Hepatocyte (in vitro differentiated cells): ENCODE measurements around the gene ALOX12B. TPM values are rescaled to one million over a fixed set of nuclear protein-coding genes. Genes with fewer than 3 reads are reported as not detected.

Source experiments
- DNase-seq: peaks from one replicate; pipeline ENCODE4 v3.0.0-alpha.2; 2016; ENCODE audit warnings: low spot score
- H2AFZ ChIP-seq: fragments of 200-600 bp; sonication (generic); 2 replicates; pipeline ENCODE4 v1.6.0; 2016; ENCODE audit warnings: antibody characterized with exemption, mild to moderate bottlenecking
- H3K27ac ChIP-seq: fragments of 200-600 bp; sonication (generic); 2 replicates; pipeline ENCODE4 v1.5.1; 2016; ENCODE audit warnings: mild to moderate bottlenecking
- H3K27me3 ChIP-seq: fragments of 200-600 bp; sonication (generic); 2 replicates; pipeline ENCODE4 v1.6.1; 2016
- H3K36me3 ChIP-seq: fragments of 200-600 bp; sonication (generic); replicated peaks from 2 replicates; pipeline ENCODE4 v1.5.1; 2016; ENCODE audit warnings: low read depth; ENCODE audit not compliant: insufficient read depth
- H3K4me1 ChIP-seq: fragments of 200-600 bp; sonication (generic); 2 replicates; pipeline ENCODE4 v1.5.1; 2016; ENCODE audit warnings: mild to moderate bottlenecking, moderate library complexity; ENCODE audit not compliant: insufficient read depth
- H3K4me2 ChIP-seq: fragments of 200-600 bp; sonication (generic); 2 replicates; pipeline ENCODE4 v1.6.0; 2016
- H3K4me3 ChIP-seq: fragments of 200-600 bp; sonication (generic); 2 replicates; pipeline ENCODE4 v1.5.1; 2016; ENCODE audit warnings: mild to moderate bottlenecking
- H3K79me2 ChIP-seq: fragments of 200-600 bp; sonication (generic); 2 replicates; pipeline ENCODE4 v1.6.0; 2017; ENCODE audit warnings: mild to moderate bottlenecking
- H3K9me2 ChIP-seq: fragments of 200-600 bp; sonication (generic); replicated peaks from 2 replicates; pipeline ENCODE4 v1.6.0; 2017; ENCODE audit warnings: mild to moderate bottlenecking; ENCODE audit not compliant: insufficient read depth
- H3K9me3 ChIP-seq: fragments of 200-600 bp; sonication (generic); 2 replicates; pipeline ENCODE4 v1.5.1; 2016; ENCODE audit warnings: low read depth, mild to moderate bottlenecking
- H4K20me1 ChIP-seq: fragments of 200-600 bp; sonication (generic); 2 replicates; pipeline ENCODE4 v1.6.0; 2016; ENCODE audit warnings: mild to moderate bottlenecking; ENCODE audit not compliant: insufficient read depth, poor library complexity, severe bottlenecking
- EZH2 ChIP-seq: fragments of 200-600 bp; sonication (generic); IDR thresholded peaks from 2 replicates; pipeline ENCODE4 v1.6.1; 2016; ENCODE audit warnings: antibody characterized with exemption, mild to moderate bottlenecking, borderline replicate concordance
- EZH2phosphoT487 ChIP-seq: fragments of 200-600 bp; sonication (generic); IDR thresholded peaks from one replicate; pipeline ENCODE4 v1.6.1; 2018; ENCODE audit warnings: antibody characterized with exemption, mild to moderate bottlenecking, low read depth, moderate library complexity; ENCODE audit not compliant: unreplicated experiment, severe bottlenecking
- WGBS: methylation state at CpG from one replicate; pipeline ENCODE4 v1.1.6; 2016; ENCODE audit warnings: low lambda C conversion rate; ENCODE audit errors: missing lambda C conversion rate; 5-methylcytosine and 5-hydroxymethylcytosine counted together
- polyA plus RNA-seq: library from polyadenylated mRNA; unstranded; fragments of >200 nt; fragmentation: Nextera tagmentation; extraction: Ambion mirVana; gene quantifications from 2 replicates; pipeline ENCODE4 v1.2.1, GENCODE V29; 2016
- total RNA-seq: library from RNA; depleted of rRNA; stranded (reverse); fragments of >200 nt; gene quantifications from 2 replicates; pipeline ENCODE4 v1.2.3, GENCODE V29; 2014
- TF ChIP-seq, protein P1 (sequence below): fragments of 200-600 bp; sonication (generic); IDR thresholded peaks from 2 replicates; pipeline ENCODE4 v1.5.1; 2016; ENCODE audit warnings: antibody characterized with exemption, mild to moderate bottlenecking; ENCODE audit not compliant: poor library complexity

ALOX12B gene
- total RNA-seq = 0.52 and 2.0 TPM in 2 replicates
- 0.22 and 1.8 TPM in 2 replicates for polyA plus RNA-seq

- Histone ChIP-seq H3K4me3 (no peak within 1 kb of the TSS), H3K9me3 (no peaks in the 10 kb centered on the region), H2AFZ (no peak within 1 kb of the TSS), H3K9me2 (no peaks in the 10 kb centered on the region), H3K79me2 (no peaks in the 10 kb centered on the region), H3K27me3 (peaks cover 25% of the 10 kb centered on the region), H3K36me3 (no peaks in the 10 kb centered on the region), H4K20me1 (no peaks in the 10 kb centered on the region), H3K4me1 (no peaks in the 10 kb centered on the region), H3K27ac (no peak within 1 kb of the TSS), H3K4me2 (no peak within 1 kb of the TSS)
- no peak for DNase-seq
- TF ChIP-seq EZH2 (no peak), EZH2phosphoT487 (no peak)
- TF ChIP-seq, protein P1, sequence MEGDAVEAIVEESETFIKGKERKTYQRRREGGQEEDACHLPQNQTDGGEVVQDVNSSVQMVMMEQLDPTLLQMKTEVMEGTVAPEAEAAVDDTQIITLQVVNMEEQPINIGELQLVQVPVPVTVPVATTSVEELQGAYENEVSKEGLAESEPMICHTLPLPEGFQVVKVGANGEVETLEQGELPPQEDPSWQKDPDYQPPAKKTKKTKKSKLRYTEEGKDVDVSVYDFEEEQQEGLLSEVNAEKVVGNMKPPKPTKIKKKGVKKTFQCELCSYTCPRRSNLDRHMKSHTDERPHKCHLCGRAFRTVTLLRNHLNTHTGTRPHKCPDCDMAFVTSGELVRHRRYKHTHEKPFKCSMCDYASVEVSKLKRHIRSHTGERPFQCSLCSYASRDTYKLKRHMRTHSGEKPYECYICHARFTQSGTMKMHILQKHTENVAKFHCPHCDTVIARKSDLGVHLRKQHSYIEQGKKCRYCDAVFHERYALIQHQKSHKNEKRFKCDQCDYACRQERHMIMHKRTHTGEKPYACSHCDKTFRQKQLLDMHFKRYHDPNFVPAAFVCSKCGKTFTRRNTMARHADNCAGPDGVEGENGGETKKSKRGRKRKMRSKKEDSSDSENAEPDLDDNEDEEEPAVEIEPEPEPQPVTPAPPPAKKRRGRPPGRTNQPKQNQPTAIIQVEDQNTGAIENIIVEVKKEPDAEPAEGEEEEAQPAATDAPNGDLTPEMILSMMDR = no peak
- 86% methylated on average over 20 of the region's 20 CpGs for WGBS
These were observed at the start of gene ALOX12B for GRCh38 chr17:8087075-8087951. Gene ALOX12B (minus strand): TSS chr17:8087716. CDS start chr17:8087442, 274 bp downstream.

- Histone ChIP-seq H3K36me3 (no peaks in the 10 kb centered on the region), H3K9me2 (no peaks in the 10 kb centered on the region), H3K27ac (no peak overlapping the region), H3K4me1 (peaks cover 3% of the 10 kb centered on the region), H4K20me1 (no peaks in the 10 kb centered on the region), H2AFZ (no peak overlapping the region), H3K9me3 (no peaks in the 10 kb centered on the region), H3K4me2 (no peak overlapping the region), H3K79me2 (no peaks in the 10 kb centered on the region), H3K27me3 (no peaks in the 10 kb centered on the region), H3K4me3 (no peak overlapping the region)
- 84% methylated on average over 4 of the region's 4 CpGs for WGBS
- no peak for DNase-seq
- no peak for TF ChIP-seq EZH2phosphoT487
- no peak for TF ChIP-seq EZH2
- TF ChIP-seq, protein P1 = no peak
These were observed 46.4 kb upstream of the ALOX12B start for GRCh38 chr17:8133941-8134340.

DNA sequence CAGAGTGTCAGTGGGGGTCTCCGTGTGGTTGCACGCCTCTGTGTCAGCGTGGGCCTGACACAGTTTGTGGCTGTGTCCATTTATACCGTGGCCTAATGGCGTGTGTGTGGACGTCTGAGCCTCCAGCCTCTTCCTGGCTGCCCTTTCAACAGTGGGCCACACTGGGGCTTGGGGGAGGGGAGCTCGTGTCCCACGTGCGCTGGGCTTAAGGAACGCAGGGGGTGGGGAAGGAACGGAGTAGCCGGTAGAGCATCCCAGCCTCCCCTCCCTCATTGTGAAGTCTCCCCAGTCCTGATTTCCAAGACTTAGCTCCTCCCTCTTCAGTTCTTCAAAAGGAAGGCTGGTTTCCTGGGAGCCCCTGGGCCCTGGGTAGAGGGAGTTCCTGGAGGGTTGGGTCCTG is 45.9 kb upstream of the ALOX12B start:
- Histone ChIP-seq H3K4me3 (no peak overlapping the region), H3K36me3 (no peaks in the 10 kb centered on the region), H3K27me3 (no peaks in the 10 kb centered on the region), H3K79me2 (no peaks in the 10 kb centered on the region), H3K4me2 (no peak overlapping the region), H3K9me3 (no peaks in the 10 kb centered on the region), H3K9me2 (no peaks in the 10 kb centered on the region), H2AFZ (no peak overlapping the region), H3K4me1 (peaks cover 3% of the 10 kb centered on the region), H3K27ac (no peak overlapping the region), H4K20me1 (no peaks in the 10 kb centered on the region)
- WGBS = 61% methylated on average over 12 of the region's 12 CpGs
- DNase-seq = no peak
- TF ChIP-seq EZH2phosphoT487 = no peak
- TF ChIP-seq, protein P1 = no peak
- no peak for TF ChIP-seq EZH2
